Left ventricle myocardium inferior (tissue), 1 donor: ENCODE results near the gene ISOC1. TPM values are rescaled to one million over a fixed set of nuclear protein-coding genes. Genes with fewer than 3 reads are reported as not detected.

Source experiments
- DNase-seq: peaks from one replicate; pipeline ENCODE4 v3.0.0-alpha.2; 2020
- H3K27ac ChIP-seq: fragments of 200-600 bp; replicated peaks from 2 replicates; pipeline ENCODE4 v1.8.0; 2021
- H3K27me3 ChIP-seq: fragments of 200-600 bp; 2 replicates; pipeline ENCODE4 v1.8.0; 2021; ENCODE audit warnings: low read depth
- H3K36me3 ChIP-seq: fragments of 200-600 bp; 2 replicates; pipeline ENCODE4 v1.8.0; 2021
- H3K4me1 ChIP-seq: fragments of 200-600 bp; 2 replicates; pipeline ENCODE4 v1.8.0; 2021
- H3K4me3 ChIP-seq: fragments of 200-600 bp; 2 replicates; pipeline ENCODE4 v1.8.0; 2021; ENCODE audit warnings: mild to moderate bottlenecking, moderate library complexity
- H3K9me3 ChIP-seq: fragments of 200-600 bp; replicated peaks from 2 replicates; pipeline ENCODE4 v1.8.0; 2021
- CTCF ChIP-seq: fragments of 200-600 bp; IDR thresholded peaks from 2 replicates; pipeline ENCODE4 v1.8.0; 2021; ENCODE audit warnings: antibody characterized with exemption, mild to moderate bottlenecking, borderline replicate concordance
- intact Hi-C: fragments of 100-400 bp; cut with micrococcal nuclease; formaldehyde crosslinking; loops from one replicate; pipeline ENCODE4 v1.11.0; 2022
- total RNA-seq: library from RNA; stranded (reverse); fragmentation: NEBNext Ultra II Directional; extraction: Animal tissue kit (Norgen Biotek cat#: 25700); gene quantifications from one replicate; pipeline ENCODE4 v1.2.1, GENCODE V29; 2021
- donor health status: DM: no; HTN: yes; CAD: no; lungs with severe emphysema.

ISOC1 gene
- total RNA-seq, 1 donor from 2014 or later = 112 TPM

- Histone ChIP-seq H3K36me3 (peaks cover 17% of the 10 kb centered on the region), H3K9me3 (no peaks in the 10 kb centered on the region), H3K27ac (no peak overlapping the region), H3K4me3 (no peak overlapping the region), H3K4me1 (peaks cover 17% of the 10 kb centered on the region), H3K27me3 (no peaks in the 10 kb centered on the region)
- TF ChIP-seq CTCF = no peak
- intact Hi-C loops = no loop called here
- DNase-seq = no peak
These were observed 22.2 kb downstream of the ISOC1 start for GRCh38 chr5:129116797-129117196.

- Histone ChIP-seq H3K4me1 (peaks cover 4% of the 10 kb centered on the region), H3K27me3 (no peaks in the 10 kb centered on the region), H3K4me3 (no peak overlapping the region), H3K36me3 (peaks cover 15% of the 10 kb centered on the region), H3K27ac (no peak overlapping the region), H3K9me3 (no peaks in the 10 kb centered on the region)
- intact Hi-C loops = no loop called here
- no peak for DNase-seq
- no peak for TF ChIP-seq CTCF
These were observed 23.9 kb downstream of the ISOC1 start for GRCh38 chr5:129118405-129118804.

- peaks cover 13% of the 10 kb centered on the region for H3K36me3 ChIP-seq
- intact Hi-C loops = no loop called here
- H3K4me1 ChIP-seq = peaks cover 4% of the 10 kb centered on the region
- H3K27ac ChIP-seq = no peak overlapping the region
- H3K4me3 ChIP-seq = no peak overlapping the region
- no peaks in the 10 kb centered on the region for H3K9me3 ChIP-seq
- no peak for TF ChIP-seq CTCF
- no peaks in the 10 kb centered on the region for H3K27me3 ChIP-seq
- DNase-seq = no peak
These were observed 24.3 kb downstream of the ISOC1 start for GRCh38 chr5:129118826-129119225.

GRCh38 chr5:129120158-129120581 lies 25.6 kb downstream of the ISOC1 start:
- Histone ChIP-seq H3K27me3 (no peaks in the 10 kb centered on the region), H3K36me3 (peaks cover 13% of the 10 kb centered on the region), H3K9me3 (no peaks in the 10 kb centered on the region), H3K27ac (no peak overlapping the region), H3K4me3 (no peak overlapping the region), H3K4me1 (no peaks in the 10 kb centered on the region)
- no peak for TF ChIP-seq CTCF
- intact Hi-C loops = no loop called here
- no peak for DNase-seq

GRCh38 chr5:129122560-129122959 lies 28.0 kb downstream of the ISOC1 start:
- intact Hi-C loops = no loop called here
- TF ChIP-seq CTCF = no peak
- DNase-seq = no peak
- Histone ChIP-seq H3K36me3 (peaks cover 2% of the 10 kb centered on the region), H3K27me3 (no peaks in the 10 kb centered on the region), H3K27ac (no peak overlapping the region), H3K4me3 (no peak overlapping the region), H3K9me3 (no peaks in the 10 kb centered on the region), H3K4me1 (peaks cover 10% of the 10 kb centered on the region)

- no peaks in the 10 kb centered on the region for H3K36me3 ChIP-seq
- no peak for DNase-seq
- no peaks in the 10 kb centered on the region for H3K9me3 ChIP-seq
- H3K4me3 ChIP-seq = no peak overlapping the region
- no peaks in the 10 kb centered on the region for H3K27me3 ChIP-seq
- H3K4me1 ChIP-seq = peaks cover 10% of the 10 kb centered on the region
- H3K27ac ChIP-seq = no peak overlapping the region
- intact Hi-C loops = no loop called here
- TF ChIP-seq CTCF = no peak
These were observed 30.1 kb downstream of the ISOC1 start for GRCh38 chr5:129124608-129125007.
